ENCODE results near the gene ARG2.

- TF ChIP-seq CTCF (IDR thresholded peaks at IDR 0.05) = no peak
- TF ChIP-seq POLR2A (IDR thresholded peaks at IDR 0.05) = no peak
Measured at GRCh38 chr14:67584978-67585377, 34.7 kb upstream of the ARG2 start.

Data from Peyer's patch (tissue), 4 donors.